SK-N-SH (cell line): ENCODE results near the gene ZFYVE21. TPM values are rescaled to one million over a fixed set of nuclear protein-coding genes. Genes with fewer than 3 reads are reported as not detected.

Source experiments
- CTCF ChIA-PET: fragments of 300-600, 350-600 bp; formaldehyde crosslinking; extraction: SDS; loops from one replicate; lab custom pipeline; 2021; lab: Yijun Ruan, JAX
- POLR2A ChIA-PET: fragments of 350-600 bp; sonication (Branson Sonifier 250); formaldehyde crosslinking; extraction: SDS; loops from one replicate; lab custom pipeline; 2020; ENCODE audit warnings: antibody characterized with exemption, inconsistent platforms; lab: Yijun Ruan, JAX
- DNase-seq: peaks from one replicate; pipeline ENCODE4 v3.0.0; 2012
- H2AFZ ChIP-seq: fragments of 200-600 bp; sonication (generic); 2 replicates; pipeline ENCODE4 v1.8.1; 2016; ENCODE audit warnings: antibody characterized with exemption, mild to moderate bottlenecking, low read depth
- H3F3A ChIP-seq: fragments of 200-600 bp; sonication (generic); replicated peaks from 2 replicates; pipeline ENCODE3; 2016; ENCODE audit warnings: antibody characterized with exemption, mild to moderate bottlenecking; ENCODE audit not compliant: insufficient read depth
- H3K27ac ChIP-seq, 2 experiments: fragments of 200-500 bp in 1 of 2; fragments of 200-600 bp in 1 of 2; sonication (Bioruptor generic) in 1 of 2; sonication (generic), shearing (Covaris generic) in 1 of 2; 2 replicates each; pipeline versions ENCODE4 v1.5.1 to v1.6.1; 2014 to 2016; ENCODE audit warnings: low read depth in 2 of 2, inconsistent platforms in 1 of 2, low read length in 1 of 2, mild to moderate bottlenecking in 1 of 2, mixed read lengths in 1 of 2
- H3K27me3 ChIP-seq: fragments of 200-600 bp; sonication (generic), shearing (Covaris generic); 2 replicates; pipeline ENCODE4 v1.6.1; 2016; ENCODE audit warnings: mixed run types; ENCODE audit not compliant: insufficient read depth
- H3K36me3 ChIP-seq, 2 experiments: fragments of 200-500 bp in 1 of 2; fragments of 200-600 bp in 1 of 2; sonication (Bioruptor generic) in 1 of 2; sonication (generic) in 1 of 2; replicated peaks in 1 of 2; 2 replicates each; pipeline versions ENCODE3 to v1.5.1; 2014 to 2016; ENCODE audit warnings: low read length in 1 of 2, mild to moderate bottlenecking in 1 of 2; ENCODE audit not compliant: insufficient read depth in 2 of 2, control insufficient read depth in 1 of 2
- H3K4me1 ChIP-seq, 2 experiments: fragments of 200-500 bp in 1 of 2; fragments of 200-600 bp in 1 of 2; sonication (Bioruptor generic) in 1 of 2; sonication (generic), shearing (Covaris generic) in 1 of 2; 2 replicates each; pipeline versions ENCODE4 v1.5.1 to v1.6.1; 2014 to 2016; ENCODE audit warnings: low read depth in 1 of 2, low read length in 1 of 2, mixed run types in 1 of 2; ENCODE audit not compliant: insufficient read depth in 2 of 2, control insufficient read depth in 1 of 2
- H3K4me2 ChIP-seq: fragments of 200-600 bp; sonication (generic), shearing (Covaris generic); 2 replicates; pipeline ENCODE4 v1.6.1; 2017; ENCODE audit warnings: mixed run types
- H3K4me3 ChIP-seq, 2 experiments: fragments of 200-500 bp in 1 of 2; fragments of 200-600 bp in 1 of 2; sonication (Bioruptor generic) in 1 of 2; sonication (generic), shearing (Covaris generic) in 1 of 2; 2 replicates each; pipeline versions ENCODE4 v1.5.1 to v1.8.1; 2014 to 2016; ENCODE audit warnings: low read depth in 2 of 2, inconsistent platforms in 1 of 2, low read length in 1 of 2, mild to moderate bottlenecking in 1 of 2, mixed read lengths in 1 of 2, moderate library complexity in 1 of 2
- H3K79me2 ChIP-seq: fragments of 200-600 bp; sonication (generic); 2 replicates; pipeline ENCODE4 v1.8.1; 2017; ENCODE audit warnings: mild to moderate bottlenecking; ENCODE audit not compliant: insufficient read depth
- H3K9ac ChIP-seq: fragments of 200-600 bp; sonication (generic); 2 replicates; pipeline ENCODE4 v1.6.1; 2017; ENCODE audit warnings: mixed run types
- H3K9me2 ChIP-seq: fragments of 200-600 bp; sonication (generic); 2 replicates; pipeline ENCODE4 v1.6.1; 2017; ENCODE audit warnings: mixed run types
- H3K9me3 ChIP-seq: fragments of 200-600 bp; sonication (generic); 2 replicates; pipeline ENCODE4 v1.6.1; 2017; ENCODE audit warnings: mixed run types, mild to moderate bottlenecking, moderate library complexity
- H4K20me1 ChIP-seq: fragments of 200-600 bp; sonication (generic); 2 replicates; pipeline ENCODE4 v1.6.1; 2017; ENCODE audit warnings: mild to moderate bottlenecking, mixed run types; ENCODE audit not compliant: insufficient read depth
- EP300 ChIP-seq, 2 experiments: IDR thresholded peaks; 2 replicates each; pipeline versions ENCODE4 v1.4.0 to v1.6.1; 2012; ENCODE audit warnings: borderline replicate concordance in 1 of 2, low read depth in 1 of 2, low read length in 1 of 2
- EZH2phosphoT487 ChIP-seq: fragments of 200-600 bp; sonication (generic); IDR thresholded peaks from 2 replicates; pipeline ENCODE4 v1.6.1; 2017; ENCODE audit warnings: low read depth, mixed run types, mild to moderate bottlenecking, antibody characterized with exemption, moderate library complexity, borderline replicate concordance
- FOSL2 ChIP-seq: IDR thresholded peaks from 2 replicates; pipeline ENCODE4 v1.4.0; 2012; ENCODE audit warnings: low read depth, mild to moderate bottlenecking, moderate library complexity, borderline replicate concordance
- FOXJ3 ChIP-seq: sonication (generic); formaldehyde crosslinking; IDR thresholded peaks from 2 replicates; pipeline ENCODE4 v1.5.1; 2020; ENCODE audit warnings: mild to moderate bottlenecking, missing genetic modification reagents
- FOXM1 ChIP-seq: IDR thresholded peaks from 2 replicates; pipeline ENCODE4 v1.4.0; 2012; ENCODE audit warnings: low read depth, mild to moderate bottlenecking
- GATA2 ChIP-seq: sonication (generic); formaldehyde crosslinking; IDR thresholded peaks from 2 replicates; pipeline ENCODE4 v1.5.0; 2020; ENCODE audit warnings: mild to moderate bottlenecking, missing genetic modification reagents
- NFIC ChIP-seq: IDR thresholded peaks from 2 replicates; pipeline ENCODE4 v1.4.0; 2012; ENCODE audit warnings: borderline replicate concordance
- SIN3A ChIP-seq: IDR thresholded peaks from 2 replicates; pipeline ENCODE4 v1.6.1; 2012; ENCODE audit warnings: low read depth, mild to moderate bottlenecking, low read length, moderate library complexity, borderline replicate concordance
- SMC3 ChIP-seq: IDR thresholded peaks from 2 replicates; pipeline ENCODE4 v1.6.1; 2012; ENCODE audit warnings: low read depth, low read length, improper control_type of control experiment
- TAF1 ChIP-seq: IDR thresholded peaks from 2 replicates; pipeline ENCODE4 v1.6.1; 2012; ENCODE audit warnings: low read depth, mild to moderate bottlenecking, low read length, moderate library complexity, borderline replicate concordance
- TCF12 ChIP-seq: IDR thresholded peaks from 2 replicates; pipeline ENCODE4 v1.4.0; 2012
- TEAD4 ChIP-seq: IDR thresholded peaks from 2 replicates; pipeline ENCODE4 v1.4.0; 2012; ENCODE audit warnings: mild to moderate bottlenecking, borderline replicate concordance; ENCODE audit not compliant: insufficient read depth
- WGBS: methylation state at CpG from one replicate; pipeline ENCODE4 v1.1.6; 2017; ENCODE audit warnings: low lambda C conversion rate; 5-methylcytosine and 5-hydroxymethylcytosine counted together
- polyA plus RNA-seq, 3 experiments: library from polyadenylated mRNA; depleted of rRNA; stranded (reverse); fragments of >200 nt; gene quantifications; 2 replicates each; pipeline ENCODE4 v1.2.3, GENCODE V29; 2012
- TF ChIP-seq, protein P1 (sequence below): IDR thresholded peaks from 2 replicates; pipeline ENCODE4 v1.6.1; 2012; ENCODE audit warnings: mild to moderate bottlenecking, low read depth, low read length, moderate library complexity
- TF ChIP-seq, protein P2 (sequence below): IDR thresholded peaks from 2 replicates; pipeline ENCODE4; 2012
- TF ChIP-seq, protein P3 (sequence below): fragments of 150-350 bp; IDR thresholded peaks from 2 replicates; pipeline ENCODE4 v1.6.1; 2017; ENCODE audit warnings: antibody characterized with exemption, low read length, low read depth, borderline replicate concordance
- TF ChIP-seq, protein P4 (sequence below): IDR thresholded peaks from 2 replicates; pipeline ENCODE4 v1.4.0; 2012; ENCODE audit warnings: low read depth
- TF ChIP-seq, protein P5 (sequence below): fragments of 150-350 bp; IDR thresholded peaks from 2 replicates; pipeline ENCODE4 v1.6.1; 2016; ENCODE audit warnings: mild to moderate bottlenecking, low read depth, low read length
- TF ChIP-seq, protein P6 (sequence below): fragments of 200-600 bp; sonication (generic); IDR thresholded peaks from 2 replicates; pipeline ENCODE4 v1.6.1; 2017; ENCODE audit warnings: antibody characterized with exemption, mild to moderate bottlenecking, moderate library complexity

The ZFYVE21 gene
- polyA plus RNA-seq, 1 of the 3 experiments (the other 2 are of a cell fraction), result 82.1 TPM

DNA sequence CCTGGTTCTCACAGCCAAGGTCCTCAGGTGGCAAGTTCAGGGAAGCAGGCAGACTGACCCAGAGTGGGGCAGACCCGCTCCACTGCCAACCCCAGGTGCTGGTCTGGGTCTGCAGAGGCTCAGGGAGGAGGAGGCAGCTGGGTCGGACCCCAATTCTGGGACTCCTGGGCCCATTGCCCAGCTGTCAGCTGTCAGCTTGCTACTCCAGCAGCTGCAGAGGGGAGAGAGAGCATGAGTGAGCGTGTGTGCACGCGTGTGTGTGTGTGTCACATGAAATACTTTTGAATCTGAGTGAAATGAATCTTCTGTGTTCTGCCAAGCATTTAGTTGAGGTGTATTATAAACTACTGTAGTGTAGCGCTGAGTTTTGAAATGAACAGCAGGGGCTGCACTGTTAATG, 31.1 kb upstream of the ZFYVE21 start:
- no peak overlapping the region for H3K4me2 ChIP-seq
- H2AFZ ChIP-seq, result no peak overlapping the region
- H3K9me2 ChIP-seq, result no peaks in the 10 kb centered on the region
- no peaks in the 10 kb centered on the region for H4K20me1 ChIP-seq
- ChIA-PET POLR2A (no interaction called here), CTCF (interaction anchor here (0.9 kb wide), 1 partner anchor 11 kb away, joined by 3 read pairs; no protein-coding TSS in a partner anchor)
- H3F3A ChIP-seq, result peaks cover 14% of the 10 kb centered on the region
- H3K27ac ChIP-seq, result no peak overlapping the region; a peak in 1 of 4 replicates
- no peaks in the 10 kb centered on the region for H3K27me3 ChIP-seq
- H3K9ac ChIP-seq, result no peak overlapping the region
- no peak for DNase-seq
- H3K36me3 ChIP-seq, result peaks cover 78 to 81% of the 10 kb centered on the region in 2 experiments
- 93% methylated on average over 5 of the region's 6 CpGs for WGBS
- no peaks in the 10 kb centered on the region for H3K9me3 ChIP-seq
- no peak overlapping the region for H3K4me3 ChIP-seq
- H3K79me2 ChIP-seq, result peaks cover 72% of the 10 kb centered on the region
- no peaks in the 10 kb centered on the region for H3K4me1 ChIP-seq
- no peak for TF ChIP-seq TCF12
- TF ChIP-seq GATA2, result no peak
- no peak for TF ChIP-seq FOXJ3 (CRISPR knock-in tag)

DNA sequence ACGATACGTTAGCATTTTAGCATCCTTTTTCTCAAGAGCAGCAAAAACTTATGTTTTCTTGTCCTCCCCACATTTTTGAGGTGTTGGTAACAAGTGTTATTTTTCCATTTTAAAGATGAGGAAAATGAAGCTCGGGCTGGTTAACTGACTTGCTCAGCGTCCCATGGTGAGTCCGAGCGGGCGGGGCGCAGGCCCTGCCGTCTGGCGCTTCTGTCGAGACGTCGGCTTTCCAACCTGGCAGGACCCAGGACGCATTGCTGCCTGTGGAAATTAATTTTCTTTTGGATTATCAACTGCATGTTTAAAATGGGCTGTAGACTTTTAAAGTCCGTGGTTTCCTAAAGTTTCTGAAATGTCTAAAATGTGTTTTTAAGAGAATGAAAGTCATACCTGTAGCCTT, 30.7 kb upstream of the ZFYVE21 start:
- Histone ChIP-seq H3K27ac (no peak overlapping the region), H3K36me3 (peaks cover 74 to 77% of the 10 kb centered on the region in 2 experiments), H3K9me3 (no peaks in the 10 kb centered on the region), H3K79me2 (peaks cover 72% of the 10 kb centered on the region), H3K4me1 (no peaks in the 10 kb centered on the region), H3F3A (peaks cover 14% of the 10 kb centered on the region)
- 93% methylated on average over 15 of the region's 15 CpGs for WGBS
- TF ChIP-seq TAF1 (no peak), SMC3 (no peak), FOXJ3 (CRISPR knock-in tag) (no peak), FOSL2 (no peak), SIN3A (no peak), EZH2phosphoT487 (no peak), NFIC (no peak), TEAD4 (no peak), EP300 (IDR thresholded peaks at IDR 0.05; ENCODE audit: borderline replicate concordance in 1 of 2, low read depth in 1 of 2, low read length in 1 of 2) (no peak), FOXM1 (no peak)
- TF ChIP-seq, protein P1, sequence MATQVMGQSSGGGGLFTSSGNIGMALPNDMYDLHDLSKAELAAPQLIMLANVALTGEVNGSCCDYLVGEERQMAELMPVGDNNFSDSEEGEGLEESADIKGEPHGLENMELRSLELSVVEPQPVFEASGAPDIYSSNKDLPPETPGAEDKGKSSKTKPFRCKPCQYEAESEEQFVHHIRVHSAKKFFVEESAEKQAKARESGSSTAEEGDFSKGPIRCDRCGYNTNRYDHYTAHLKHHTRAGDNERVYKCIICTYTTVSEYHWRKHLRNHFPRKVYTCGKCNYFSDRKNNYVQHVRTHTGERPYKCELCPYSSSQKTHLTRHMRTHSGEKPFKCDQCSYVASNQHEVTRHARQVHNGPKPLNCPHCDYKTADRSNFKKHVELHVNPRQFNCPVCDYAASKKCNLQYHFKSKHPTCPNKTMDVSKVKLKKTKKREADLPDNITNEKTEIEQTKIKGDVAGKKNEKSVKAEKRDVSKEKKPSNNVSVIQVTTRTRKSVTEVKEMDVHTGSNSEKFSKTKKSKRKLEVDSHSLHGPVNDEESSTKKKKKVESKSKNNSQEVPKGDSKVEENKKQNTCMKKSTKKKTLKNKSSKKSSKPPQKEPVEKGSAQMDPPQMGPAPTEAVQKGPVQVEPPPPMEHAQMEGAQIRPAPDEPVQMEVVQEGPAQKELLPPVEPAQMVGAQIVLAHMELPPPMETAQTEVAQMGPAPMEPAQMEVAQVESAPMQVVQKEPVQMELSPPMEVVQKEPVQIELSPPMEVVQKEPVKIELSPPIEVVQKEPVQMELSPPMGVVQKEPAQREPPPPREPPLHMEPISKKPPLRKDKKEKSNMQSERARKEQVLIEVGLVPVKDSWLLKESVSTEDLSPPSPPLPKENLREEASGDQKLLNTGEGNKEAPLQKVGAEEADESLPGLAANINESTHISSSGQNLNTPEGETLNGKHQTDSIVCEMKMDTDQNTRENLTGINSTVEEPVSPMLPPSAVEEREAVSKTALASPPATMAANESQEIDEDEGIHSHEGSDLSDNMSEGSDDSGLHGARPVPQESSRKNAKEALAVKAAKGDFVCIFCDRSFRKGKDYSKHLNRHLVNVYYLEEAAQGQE, result no peak
- TF ChIP-seq, protein P2, sequence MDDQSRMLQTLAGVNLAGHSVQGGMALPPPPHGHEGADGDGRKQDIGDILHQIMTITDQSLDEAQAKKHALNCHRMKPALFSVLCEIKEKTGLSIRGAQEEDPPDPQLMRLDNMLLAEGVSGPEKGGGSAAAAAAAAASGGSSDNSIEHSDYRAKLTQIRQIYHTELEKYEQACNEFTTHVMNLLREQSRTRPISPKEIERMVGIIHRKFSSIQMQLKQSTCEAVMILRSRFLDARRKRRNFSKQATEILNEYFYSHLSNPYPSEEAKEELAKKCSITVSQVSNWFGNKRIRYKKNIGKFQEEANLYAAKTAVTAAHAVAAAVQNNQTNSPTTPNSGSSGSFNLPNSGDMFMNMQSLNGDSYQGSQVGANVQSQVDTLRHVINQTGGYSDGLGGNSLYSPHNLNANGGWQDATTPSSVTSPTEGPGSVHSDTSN, result no peak
- TF ChIP-seq, protein P3, sequence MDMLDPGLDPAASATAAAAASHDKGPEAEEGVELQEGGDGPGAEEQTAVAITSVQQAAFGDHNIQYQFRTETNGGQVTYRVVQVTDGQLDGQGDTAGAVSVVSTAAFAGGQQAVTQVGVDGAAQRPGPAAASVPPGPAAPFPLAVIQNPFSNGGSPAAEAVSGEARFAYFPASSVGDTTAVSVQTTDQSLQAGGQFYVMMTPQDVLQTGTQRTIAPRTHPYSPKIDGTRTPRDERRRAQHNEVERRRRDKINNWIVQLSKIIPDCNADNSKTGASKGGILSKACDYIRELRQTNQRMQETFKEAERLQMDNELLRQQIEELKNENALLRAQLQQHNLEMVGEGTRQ, result no peak
- TF ChIP-seq, protein P4, sequence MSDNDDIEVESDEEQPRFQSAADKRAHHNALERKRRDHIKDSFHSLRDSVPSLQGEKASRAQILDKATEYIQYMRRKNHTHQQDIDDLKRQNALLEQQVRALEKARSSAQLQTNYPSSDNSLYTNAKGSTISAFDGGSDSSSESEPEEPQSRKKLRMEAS, result no peak
- TF ChIP-seq, protein P5, sequence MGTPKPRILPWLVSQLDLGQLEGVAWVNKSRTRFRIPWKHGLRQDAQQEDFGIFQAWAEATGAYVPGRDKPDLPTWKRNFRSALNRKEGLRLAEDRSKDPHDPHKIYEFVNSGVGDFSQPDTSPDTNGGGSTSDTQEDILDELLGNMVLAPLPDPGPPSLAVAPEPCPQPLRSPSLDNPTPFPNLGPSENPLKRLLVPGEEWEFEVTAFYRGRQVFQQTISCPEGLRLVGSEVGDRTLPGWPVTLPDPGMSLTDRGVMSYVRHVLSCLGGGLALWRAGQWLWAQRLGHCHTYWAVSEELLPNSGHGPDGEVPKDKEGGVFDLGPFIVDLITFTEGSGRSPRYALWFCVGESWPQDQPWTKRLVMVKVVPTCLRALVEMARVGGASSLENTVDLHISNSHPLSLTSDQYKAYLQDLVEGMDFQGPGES, result no peak
- TF ChIP-seq, protein P6, sequence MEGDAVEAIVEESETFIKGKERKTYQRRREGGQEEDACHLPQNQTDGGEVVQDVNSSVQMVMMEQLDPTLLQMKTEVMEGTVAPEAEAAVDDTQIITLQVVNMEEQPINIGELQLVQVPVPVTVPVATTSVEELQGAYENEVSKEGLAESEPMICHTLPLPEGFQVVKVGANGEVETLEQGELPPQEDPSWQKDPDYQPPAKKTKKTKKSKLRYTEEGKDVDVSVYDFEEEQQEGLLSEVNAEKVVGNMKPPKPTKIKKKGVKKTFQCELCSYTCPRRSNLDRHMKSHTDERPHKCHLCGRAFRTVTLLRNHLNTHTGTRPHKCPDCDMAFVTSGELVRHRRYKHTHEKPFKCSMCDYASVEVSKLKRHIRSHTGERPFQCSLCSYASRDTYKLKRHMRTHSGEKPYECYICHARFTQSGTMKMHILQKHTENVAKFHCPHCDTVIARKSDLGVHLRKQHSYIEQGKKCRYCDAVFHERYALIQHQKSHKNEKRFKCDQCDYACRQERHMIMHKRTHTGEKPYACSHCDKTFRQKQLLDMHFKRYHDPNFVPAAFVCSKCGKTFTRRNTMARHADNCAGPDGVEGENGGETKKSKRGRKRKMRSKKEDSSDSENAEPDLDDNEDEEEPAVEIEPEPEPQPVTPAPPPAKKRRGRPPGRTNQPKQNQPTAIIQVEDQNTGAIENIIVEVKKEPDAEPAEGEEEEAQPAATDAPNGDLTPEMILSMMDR, result no peak
- TF ChIP-seq, all 33 proteins: peak for 0
- POLR2A ChIA-PET, result no interaction called here
- no peak overlapping the region for H3K4me3 ChIP-seq
- no peaks in the 10 kb centered on the region for H3K9me2 ChIP-seq
- H4K20me1 ChIP-seq, result no peaks in the 10 kb centered on the region
- no peak overlapping the region for H3K9ac ChIP-seq
- DNase-seq, result no peak
- no peak overlapping the region for H2AFZ ChIP-seq
- no peaks in the 10 kb centered on the region for H3K27me3 ChIP-seq
- no peak overlapping the region for H3K4me2 ChIP-seq
- CTCF ChIA-PET, result interaction anchor here (0.9 kb wide), 1 partner anchor 11 kb away, joined by 3 read pairs; no protein-coding TSS in a partner anchor
